H1 (cell line): ENCODE measurements around the gene LRRC46. TPM values are rescaled to one million over a fixed set of nuclear protein-coding genes. Genes with fewer than 3 reads are reported as not detected.

Experiments
- ASH2L ChIP-seq: fragments of 200-600, 300-600 bp; sonication (generic); IDR thresholded peaks from one replicate; pipeline ENCODE4 v1.7.1; 2017; ENCODE audit warnings: low read length
- CBX5 ChIP-seq: fragments of 300-800, 300-1000 bp; sonication (generic); IDR thresholded peaks from 2 replicates; pipeline ENCODE4 v1.7.1; 2016; ENCODE audit warnings: antibody characterized with exemption, low read length, low read depth
- EP300 ChIP-seq, 2 experiments: IDR thresholded peaks; 1 replicate in 1 of 2; 2 replicates in 1 of 2; pipeline ENCODE4 v1.6.1; 2011 to 2012; ENCODE audit warnings: low read depth in 2 of 2, low read length in 2 of 2, mild to moderate bottlenecking in 2 of 2, borderline replicate concordance in 1 of 2, inconsistent platforms in 1 of 2, moderate library complexity in 1 of 2
- JUND ChIP-seq: IDR thresholded peaks from 2 replicates; pipeline ENCODE4 v1.6.1; 2011; ENCODE audit warnings: mild to moderate bottlenecking, improper control_type of control experiment, low read length
- NRF1 ChIP-seq: IDR thresholded peaks from 2 replicates; pipeline ENCODE4 v1.6.1; 2011; ENCODE audit warnings: mild to moderate bottlenecking, low read depth, low read length, improper control_type of control experiment
- POLR2A ChIP-seq, 2 experiments: IDR thresholded peaks; 1 replicate in 1 of 2; 2 replicates in 1 of 2; pipeline ENCODE4 v1.6.1; 2011; ENCODE audit warnings: low read depth in 2 of 2, low read length in 2 of 2, mild to moderate bottlenecking in 2 of 2; ENCODE audit errors: control extremely low read depth in 1 of 2
- POLR2AphosphoS5 ChIP-seq: IDR thresholded peaks from 2 replicates; pipeline ENCODE4 v1.6.1; 2011; ENCODE audit warnings: low read depth, low read length
- RBBP5 ChIP-seq: IDR thresholded peaks from 2 replicates; pipeline ENCODE4 v1.7.1; 2012; ENCODE audit warnings: low read depth, mild to moderate bottlenecking, inconsistent platforms, low read length, moderate library complexity, borderline replicate concordance
- SAP30 ChIP-seq: fragments of 300-600 bp; sonication (generic); IDR thresholded peaks from 2 replicates; pipeline ENCODE4 v1.7.1; 2012; ENCODE audit warnings: low read length, moderate library complexity, mild to moderate bottlenecking, inconsistent platforms; ENCODE audit not compliant: insufficient read depth, insufficient replicate concordance
- TBP ChIP-seq: IDR thresholded peaks from 2 replicates; pipeline ENCODE4 v1.6.1; 2011; ENCODE audit warnings: low read depth, low read length, improper control_type of control experiment
- TEAD4 ChIP-seq: IDR thresholded peaks from 2 replicates; pipeline ENCODE4 v1.6.1; 2012; ENCODE audit warnings: low read depth, low read length, inconsistent platforms, mixed read lengths
- YY1 ChIP-seq: IDR thresholded peaks from 2 replicates; pipeline ENCODE4 v1.6.1; 2011; ENCODE audit warnings: low read depth, mild to moderate bottlenecking, low read length
- ZNF274 ChIP-seq: IDR thresholded peaks from 2 replicates; pipeline ENCODE4 v1.7.0; 2012; ENCODE audit warnings: low read length, borderline replicate concordance; ENCODE audit errors: extremely low read depth
- polyA plus RNA-seq, 7 experiments: library from polyadenylated mRNA; depleted of rRNA in 3 of 7; stranded (reverse) in 5 of 7; unstranded in 2 of 7; fragments of >200 nt in 5 of 7; fragments of 200-250 nt in 2 of 7; gene quantifications; 1 replicate in 5 of 7; 2 replicates in 1 of 7; 4 replicates in 1 of 7; pipeline versions ENCODE4 v1.2.1 to v1.2.3, GENCODE V29; 2011 to 2013; ENCODE audit warnings: missing spikeins in 2 of 7, mixed read lengths in 2 of 7
- total RNA-seq: library from RNA; stranded (reverse); fragmentation: NEBNext Ultra II Directional; extraction: Animal tissue kit (Norgen Biotek cat#: 25700); gene quantifications from 2 replicates; pipeline ENCODE4 v1.2.1, GENCODE V29; 2021
- TF ChIP-seq, protein P1 (sequence below): IDR thresholded peaks from 2 replicates; pipeline ENCODE4 v1.6.1; 2011; ENCODE audit warnings: low read depth, mild to moderate bottlenecking, low read length; ENCODE audit not compliant: insufficient read depth
- TF ChIP-seq, protein P2 (sequence below), 3 experiments: IDR thresholded peaks; 1 replicate in 2 of 3; 2 replicates in 1 of 3; pipeline versions ENCODE4 v1.5.1 to v1.6.1; 2011; ENCODE audit warnings: low read length in 3 of 3, mild to moderate bottlenecking in 3 of 3, inconsistent platforms in 2 of 3, low read depth in 1 of 3, moderate library complexity in 1 of 3; ENCODE audit not compliant: insufficient read depth in 1 of 3; ENCODE audit errors: control extremely low read depth in 1 of 3
- TF ChIP-seq, protein P3 (sequence below): IDR thresholded peaks from 2 replicates; pipeline ENCODE4 v1.6.1; 2012; ENCODE audit warnings: inconsistent platforms
- TF ChIP-seq, protein P4 (sequence below): IDR thresholded peaks from 2 replicates; pipeline ENCODE4 v1.6.1; 2012; ENCODE audit warnings: inconsistent platforms

LRRC46 gene
- total and polyA plus RNA-seq, 2 of the 8 experiments (the other 6 are each of a cell fraction or from before 2014, with no cell fraction given), result 0.18 TPM; not detected in 1

DNA sequence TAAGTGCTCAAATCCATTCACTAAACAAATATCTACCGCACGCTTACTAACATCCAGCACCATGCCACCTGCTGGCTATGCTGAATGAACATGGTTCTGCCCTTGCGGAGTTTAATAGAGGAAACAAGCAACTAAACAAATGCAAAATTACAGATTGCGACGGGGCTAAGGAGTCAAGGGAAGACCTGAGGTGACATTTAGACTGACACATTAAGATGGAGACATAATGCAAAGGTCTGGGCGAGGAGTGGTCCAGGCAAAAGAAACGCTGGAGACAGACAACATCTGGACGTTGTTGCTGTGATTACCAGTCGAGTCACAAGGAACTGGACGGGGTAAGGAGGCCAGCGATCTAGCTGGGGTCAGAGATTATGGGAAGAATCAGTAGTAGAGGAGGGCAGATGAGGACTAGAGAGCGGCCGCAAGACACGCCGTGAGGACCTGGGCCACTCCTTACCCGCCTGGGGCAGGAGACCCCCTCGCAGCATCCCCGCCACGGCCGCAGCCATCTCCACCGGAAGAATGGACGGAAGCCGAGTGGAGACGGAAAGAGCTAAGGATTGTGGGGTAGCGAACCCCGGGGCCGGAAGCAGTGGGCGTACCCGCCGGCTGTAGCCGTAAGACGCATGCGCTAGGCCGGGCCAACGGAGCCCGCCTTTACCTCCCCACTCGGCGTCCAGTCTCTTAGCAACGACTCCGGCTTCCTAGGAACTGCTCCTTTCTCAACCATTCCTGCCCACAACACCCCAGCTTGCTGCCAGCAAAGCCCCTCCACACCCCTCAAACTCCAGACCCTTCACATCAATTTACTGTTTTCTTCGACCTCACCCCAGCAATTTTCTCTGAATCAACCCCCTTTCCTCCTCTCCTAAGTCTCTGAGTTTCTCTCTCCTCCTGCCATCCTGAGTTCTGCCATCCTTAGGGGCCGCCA lies at the start of gene LRRC46, which contains the start of gene MRPL10 (continued):
- TF ChIP-seq, protein P1, sequence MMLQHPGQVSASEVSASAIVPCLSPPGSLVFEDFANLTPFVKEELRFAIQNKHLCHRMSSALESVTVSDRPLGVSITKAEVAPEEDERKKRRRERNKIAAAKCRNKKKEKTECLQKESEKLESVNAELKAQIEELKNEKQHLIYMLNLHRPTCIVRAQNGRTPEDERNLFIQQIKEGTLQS, result no peak
- TF ChIP-seq ASH2L (peak; percentile 56), RBBP5 (peak; percentile 73), POLR2A (IDR thresholded peaks at IDR 0.05; ENCODE audit: control extremely low read depth in 1 of 2, low read depth in 2 of 2, low read length in 2 of 2) (peak; percentile 62 to 96), JUND (peak; percentile 37; the same call in 1 of the 2 replicates), SAP30 (peak; percentile 87), EP300 (IDR thresholded peaks at IDR 0.05; ENCODE audit: borderline replicate concordance in 1 of 2, low read depth in 2 of 2, low read length in 2 of 2) (no peak), CBX5 (no peak), NRF1 (peak; percentile 85), TEAD4 (0 out of 2 replicates have a peak, but pooled peaks have one; percentile 33), YY1 (peak; percentile 73), ZNF274 (no peak), POLR2AphosphoS5 (peak; percentile 94), TBP (peak; percentile 67)
- TF ChIP-seq, protein P2, sequence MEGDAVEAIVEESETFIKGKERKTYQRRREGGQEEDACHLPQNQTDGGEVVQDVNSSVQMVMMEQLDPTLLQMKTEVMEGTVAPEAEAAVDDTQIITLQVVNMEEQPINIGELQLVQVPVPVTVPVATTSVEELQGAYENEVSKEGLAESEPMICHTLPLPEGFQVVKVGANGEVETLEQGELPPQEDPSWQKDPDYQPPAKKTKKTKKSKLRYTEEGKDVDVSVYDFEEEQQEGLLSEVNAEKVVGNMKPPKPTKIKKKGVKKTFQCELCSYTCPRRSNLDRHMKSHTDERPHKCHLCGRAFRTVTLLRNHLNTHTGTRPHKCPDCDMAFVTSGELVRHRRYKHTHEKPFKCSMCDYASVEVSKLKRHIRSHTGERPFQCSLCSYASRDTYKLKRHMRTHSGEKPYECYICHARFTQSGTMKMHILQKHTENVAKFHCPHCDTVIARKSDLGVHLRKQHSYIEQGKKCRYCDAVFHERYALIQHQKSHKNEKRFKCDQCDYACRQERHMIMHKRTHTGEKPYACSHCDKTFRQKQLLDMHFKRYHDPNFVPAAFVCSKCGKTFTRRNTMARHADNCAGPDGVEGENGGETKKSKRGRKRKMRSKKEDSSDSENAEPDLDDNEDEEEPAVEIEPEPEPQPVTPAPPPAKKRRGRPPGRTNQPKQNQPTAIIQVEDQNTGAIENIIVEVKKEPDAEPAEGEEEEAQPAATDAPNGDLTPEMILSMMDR (IDR thresholded peaks at IDR 0.05; ENCODE audit: control extremely low read depth in 1 of 3, insufficient read depth in 1 of 3, low read depth in 1 of 3, low read length in 3 of 3), result peak in 1 of 3 experiments; percentile 26; a peak in 1 of 4 replicates
- TF ChIP-seq, protein P3, sequence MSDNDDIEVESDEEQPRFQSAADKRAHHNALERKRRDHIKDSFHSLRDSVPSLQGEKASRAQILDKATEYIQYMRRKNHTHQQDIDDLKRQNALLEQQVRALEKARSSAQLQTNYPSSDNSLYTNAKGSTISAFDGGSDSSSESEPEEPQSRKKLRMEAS, result peak; percentile 48; the same call in 1 of the 2 replicates
- TF ChIP-seq, protein P4, sequence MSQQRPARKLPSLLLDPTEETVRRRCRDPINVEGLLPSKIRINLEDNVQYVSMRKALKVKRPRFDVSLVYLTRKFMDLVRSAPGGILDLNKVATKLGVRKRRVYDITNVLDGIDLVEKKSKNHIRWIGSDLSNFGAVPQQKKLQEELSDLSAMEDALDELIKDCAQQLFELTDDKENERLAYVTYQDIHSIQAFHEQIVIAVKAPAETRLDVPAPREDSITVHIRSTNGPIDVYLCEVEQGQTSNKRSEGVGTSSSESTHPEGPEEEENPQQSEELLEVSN, result peak; percentile 45; the same call in 1 of the 2 replicates
